HepG2 (cell line): ENCODE data around the gene UBE2H.

Experiments
- CHD2 ChIP-seq: IDR thresholded peaks from 2 replicates; pipeline ENCODE4 v1.6.1; 2011; ENCODE audit warnings: low read depth, low read length, improper control_type of control experiment
- GZF1 ChIP-seq: sonication (generic); formaldehyde crosslinking; IDR thresholded peaks from 2 replicates; pipeline ENCODE4 v1.5.1; 2020; ENCODE audit warnings: mild to moderate bottlenecking, missing genetic modification reagents
- JUND ChIP-seq: sonication (generic); formaldehyde crosslinking; IDR thresholded peaks from 2 replicates; pipeline ENCODE4 v1.8.0; 2022; ENCODE audit warnings: mild to moderate bottlenecking, missing genetic modification reagents
- TAF1 ChIP-seq: sonication (generic); formaldehyde crosslinking; IDR thresholded peaks from 2 replicates; pipeline ENCODE4 v1.4.0; 2020; ENCODE audit warnings: missing genetic modification reagents
- TBP ChIP-seq: sonication (generic); formaldehyde crosslinking; IDR thresholded peaks from 2 replicates; pipeline ENCODE4 v1.5.0; 2020; ENCODE audit warnings: missing genetic modification reagents
- U2AF1 ChIP-seq: fragments of 200-400 bp; formaldehyde crosslinking; optimal IDR thresholded peaks from 2 replicates; pipeline ENCODE3; 2017; ENCODE audit warnings: mild to moderate bottlenecking, low read depth, low read length
- ZNF776 ChIP-seq: sonication (generic); formaldehyde crosslinking; IDR thresholded peaks from 2 replicates; pipeline ENCODE4 v1.4.0; 2020; ENCODE audit warnings: mild to moderate bottlenecking, missing genetic modification reagents
- TF ChIP-seq, protein P1 (sequence below): sonication (generic); formaldehyde crosslinking; IDR thresholded peaks from one replicate; pipeline ENCODE4 v1.5.1; 2020; ENCODE audit warnings: mild to moderate bottlenecking, missing genetic modification reagents; ENCODE audit errors: not compliant biosample characterization

DNA sequence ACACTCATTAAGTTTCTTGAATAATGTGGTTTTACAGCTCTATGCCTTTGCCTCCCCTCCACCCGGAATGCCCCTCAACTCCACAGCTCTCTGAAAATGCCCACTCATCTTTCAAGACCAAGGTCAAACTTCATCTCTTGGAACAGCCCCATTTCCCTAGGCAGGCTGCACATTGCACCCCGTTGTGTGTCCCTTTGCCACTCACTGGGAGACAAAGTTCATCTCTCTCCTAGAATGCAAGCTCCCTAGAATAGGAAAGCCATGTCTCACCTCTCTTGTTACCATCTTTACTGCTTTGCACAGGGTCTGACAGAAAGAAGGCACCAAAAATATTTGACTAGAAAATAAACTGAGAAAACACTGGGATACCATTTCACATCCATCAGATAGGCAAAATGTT, 33.3 kb downstream of the UBE2H start:
- TF ChIP-seq ZNF776 (CRISPR knock-in tag) (no peak), CHD2 (no peak), JUND (CRISPR knock-in tag) (no peak), U2AF1 (no peak), TBP (no peak), TAF1 (CRISPR knock-in tag) (no peak), GZF1 (CRISPR knock-in tag) (no peak)
- TF ChIP-seq, protein P1, sequence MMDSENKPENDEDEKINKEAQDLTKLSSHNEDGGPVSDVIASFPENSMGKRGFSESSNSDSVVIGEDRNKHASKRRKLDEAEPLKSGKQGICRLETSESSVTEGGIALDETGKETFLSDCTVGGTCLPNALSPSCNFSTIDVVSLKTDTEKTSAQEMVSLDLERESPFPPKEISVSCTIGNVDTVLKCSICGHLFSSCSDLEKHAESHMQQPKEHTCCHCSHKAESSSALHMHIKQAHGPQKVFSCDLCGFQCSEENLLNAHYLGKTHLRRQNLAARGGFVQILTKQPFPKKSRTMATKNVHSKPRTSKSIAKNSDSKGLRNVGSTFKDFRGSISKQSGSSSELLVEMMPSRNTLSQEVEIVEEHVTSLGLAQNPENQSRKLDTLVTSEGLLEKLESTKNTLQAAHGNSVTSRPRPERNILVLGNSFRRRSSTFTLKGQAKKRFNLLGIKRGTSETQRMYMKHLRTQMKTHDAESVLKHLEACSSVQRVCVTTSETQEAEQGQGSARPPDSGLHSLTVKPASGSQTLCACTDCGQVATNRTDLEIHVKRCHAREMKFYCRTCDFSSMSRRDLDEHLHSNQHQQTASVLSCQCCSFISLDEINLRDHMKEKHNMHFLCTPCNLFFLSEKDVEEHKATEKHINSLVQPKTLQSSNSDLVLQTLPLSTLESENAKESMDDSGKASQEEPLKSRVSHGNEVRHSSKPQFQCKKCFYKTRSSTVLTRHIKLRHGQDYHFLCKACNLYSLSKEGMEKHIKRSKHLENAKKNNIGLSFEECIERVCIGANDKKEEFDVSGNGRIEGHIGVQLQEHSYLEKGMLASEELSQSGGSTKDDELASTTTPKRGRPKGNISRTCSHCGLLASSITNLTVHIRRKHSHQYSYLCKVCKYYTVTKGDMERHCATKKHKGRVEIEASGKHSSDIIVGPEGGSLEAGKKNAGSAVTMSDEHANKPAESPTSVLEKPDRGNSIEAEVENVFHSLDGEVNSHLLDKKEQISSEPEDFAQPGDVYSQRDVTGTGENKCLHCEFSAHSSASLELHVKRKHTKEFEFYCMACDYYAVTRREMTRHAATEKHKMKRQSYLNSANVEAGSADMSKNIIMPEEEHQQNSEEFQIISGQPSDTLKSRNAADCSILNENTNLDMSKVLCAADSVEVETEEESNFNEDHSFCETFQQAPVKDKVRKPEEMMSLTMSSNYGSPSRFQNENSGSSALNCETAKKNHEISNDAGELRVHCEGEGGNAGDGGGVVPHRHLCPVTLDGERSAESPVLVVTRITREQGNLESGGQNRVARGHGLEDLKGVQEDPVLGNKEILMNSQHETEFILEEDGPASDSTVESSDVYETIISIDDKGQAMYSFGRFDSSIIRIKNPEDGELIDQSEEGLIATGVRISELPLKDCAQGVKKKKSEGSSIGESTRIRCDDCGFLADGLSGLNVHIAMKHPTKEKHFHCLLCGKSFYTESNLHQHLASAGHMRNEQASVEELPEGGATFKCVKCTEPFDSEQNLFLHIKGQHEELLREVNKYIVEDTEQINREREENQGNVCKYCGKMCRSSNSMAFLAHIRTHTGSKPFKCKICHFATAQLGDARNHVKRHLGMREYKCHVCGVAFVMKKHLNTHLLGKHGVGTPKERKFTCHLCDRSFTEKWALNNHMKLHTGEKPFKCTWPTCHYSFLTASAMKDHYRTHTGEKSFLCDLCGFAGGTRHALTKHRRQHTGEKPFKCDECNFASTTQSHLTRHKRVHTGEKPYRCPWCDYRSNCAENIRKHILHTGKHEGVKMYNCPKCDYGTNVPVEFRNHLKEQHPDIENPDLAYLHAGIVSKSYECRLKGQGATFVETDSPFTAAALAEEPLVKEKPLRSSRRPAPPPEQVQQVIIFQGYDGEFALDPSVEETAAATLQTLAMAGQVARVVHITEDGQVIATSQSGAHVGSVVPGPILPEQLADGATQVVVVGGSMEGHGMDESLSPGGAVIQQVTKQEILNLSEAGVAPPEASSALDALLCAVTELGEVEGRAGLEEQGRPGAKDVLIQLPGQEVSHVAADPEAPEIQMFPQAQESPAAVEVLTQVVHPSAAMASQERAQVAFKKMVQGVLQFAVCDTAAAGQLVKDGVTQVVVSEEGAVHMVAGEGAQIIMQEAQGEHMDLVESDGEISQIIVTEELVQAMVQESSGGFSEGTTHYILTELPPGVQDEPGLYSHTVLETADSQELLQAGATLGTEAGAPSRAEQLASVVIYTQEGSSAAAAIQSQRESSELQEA (CRISPR knock-in tag) = no peak
